HG03175 (cell line): ENCODE data around the gene DUOXA2.

Source experiments
- ATAC-seq: cut with Tn5 transposase; IDR thresholded peaks from one replicate; pipeline ENCODE4 v1.9.1; 2021; ENCODE audit warnings: mild to moderate bottlenecking, moderate library complexity; ENCODE audit not compliant: unreplicated experiment

DUOXA2 gene

GRCh38 chr15:45155739-45156138 lies 41.6 kb downstream of the DUOXA2 start:
- no peak for ATAC-seq

GRCh38 chr15:45156744-45157455 lies 42.8 kb downstream of the DUOXA2 start:
- no peak for ATAC-seq

GRCh38 chr15:45157974-45158373 lies 43.8 kb downstream of the DUOXA2 start:
- ATAC-seq = no peak

- no peak for ATAC-seq
These were observed 47.5 kb downstream of the DUOXA2 start for GRCh38 chr15:45161666-45162065.

- peak; percentile 42 for ATAC-seq
These were observed 48.8 kb downstream of the DUOXA2 start for GRCh38 chr15:45162771-45163507.

GRCh38 chr15:45163508-45163856 lies 49.4 kb downstream of the DUOXA2 start:
- no peak for ATAC-seq

GRCh38 chr15:45164914-45165313 lies 50.8 kb downstream of the DUOXA2 start:
- no peak for ATAC-seq

GRCh38 chr15:45165536-45165935 lies 51.4 kb downstream of the DUOXA2 start:
- ATAC-seq = no peak

- ATAC-seq = peak; percentile 94
These were observed 52.9 kb downstream of the DUOXA2 start for GRCh38 chr15:45166834-45167630.

GRCh38 chr15:45167631-45168205 lies 53.6 kb downstream of the DUOXA2 start:
- ATAC-seq = no peak
